KMS-11 (cell line): ENCODE measurements around the gene CALHM2.

ENCODE experiments used
- H2AFZ ChIP-seq: fragments of 200-600 bp; sonication (generic); 2 replicates; pipeline ENCODE4 v1.6.1; 2016; ENCODE audit warnings: antibody characterized with exemption, mixed run types, low read depth
- H3K27ac ChIP-seq: fragments of 200-600 bp; sonication (generic); 2 replicates; pipeline ENCODE4 v1.6.1; 2016; ENCODE audit warnings: mild to moderate bottlenecking, mixed run types
- H3K27me3 ChIP-seq: fragments of 200-600 bp; sonication (generic); 2 replicates; pipeline ENCODE4 v1.6.1; 2017; ENCODE audit warnings: mild to moderate bottlenecking, low read depth, mixed run types, moderate library complexity; ENCODE audit not compliant: insufficient read depth
- H3K36me3 ChIP-seq: fragments of 200-600 bp; sonication (generic); 2 replicates; pipeline ENCODE4 v1.6.1; 2017; ENCODE audit warnings: mild to moderate bottlenecking, mixed run types; ENCODE audit not compliant: insufficient read depth
- H3K4me1 ChIP-seq: fragments of 200-600 bp; sonication (generic); 2 replicates; pipeline ENCODE4 v1.6.1; 2016; ENCODE audit warnings: mild to moderate bottlenecking, low read depth, mixed run types; ENCODE audit not compliant: poor library complexity, severe bottlenecking
- H3K4me2 ChIP-seq: fragments of 200-600 bp; sonication (generic); 2 replicates; pipeline ENCODE4 v1.7.0; 2016; ENCODE audit warnings: mild to moderate bottlenecking, mixed run types
- H3K4me3 ChIP-seq: fragments of 200-600 bp; sonication (generic); IDR thresholded peaks from 2 replicates; pipeline ENCODE4 v1.6.1; 2017; ENCODE audit warnings: low read depth, low read length, mixed read lengths; ENCODE audit not compliant: insufficient read depth
- H3K79me2 ChIP-seq: fragments of 200-600 bp; sonication (generic); 2 replicates; pipeline ENCODE4 v1.6.1; 2016; ENCODE audit warnings: low read depth, mixed run types; ENCODE audit not compliant: insufficient read depth
- H3K9ac ChIP-seq: fragments of 200-600 bp; sonication (generic); 2 replicates; pipeline ENCODE4 v1.6.1; 2016; ENCODE audit warnings: mild to moderate bottlenecking, mixed run types
- H4K20me1 ChIP-seq: fragments of 200-600 bp; sonication (generic); 2 replicates; pipeline ENCODE4 v1.6.1; 2016; ENCODE audit warnings: mild to moderate bottlenecking, mixed run types; ENCODE audit not compliant: insufficient read depth
- TF ChIP-seq, protein P1 (sequence below): fragments of 200-600 bp; sonication (generic); conservative IDR thresholded peaks from 2 replicates; pipeline ENCODE4 v1.6.1; 2017; ENCODE audit warnings: low read depth, mild to moderate bottlenecking, antibody characterized with exemption, low read length, moderate library complexity, mixed read lengths

CALHM2 gene

DNA sequence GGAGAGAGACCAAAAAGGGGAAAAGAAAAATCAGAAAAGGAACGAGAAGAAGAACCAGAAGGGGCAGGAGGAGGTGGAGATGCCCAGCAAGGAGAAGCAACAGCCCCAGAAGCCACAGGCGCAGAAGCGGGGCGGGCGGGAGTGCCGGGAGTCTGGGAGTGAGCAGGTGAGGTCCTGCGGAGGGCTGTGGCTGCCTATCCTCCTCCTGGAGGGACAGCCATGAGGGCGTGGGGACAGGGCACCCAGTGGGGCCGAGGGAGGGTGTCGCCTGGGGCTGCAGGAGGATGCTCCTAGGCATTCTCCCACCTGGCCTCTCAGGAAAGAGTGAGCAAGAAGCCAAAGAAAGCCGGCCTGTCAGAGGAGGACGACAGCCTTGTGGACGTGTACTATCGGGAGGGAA is 11.8 kb downstream of the CALHM2 start:
- Histone ChIP-seq H3K27ac (no peak overlapping the region), H3K4me1 (peaks cover 6% of the 10 kb centered on the region), H3K4me2 (no peak overlapping the region), H3K79me2 (no peaks in the 10 kb centered on the region), H2AFZ (no peak overlapping the region), H3K36me3 (peaks cover 6% of the 10 kb centered on the region; the same call in 1 of the 2 replicates), H4K20me1 (no peaks in the 10 kb centered on the region), H3K27me3 (no peaks in the 10 kb centered on the region), H3K9ac (no peak overlapping the region), H3K4me3 (no peak overlapping the region)
- TF ChIP-seq, protein P1, sequence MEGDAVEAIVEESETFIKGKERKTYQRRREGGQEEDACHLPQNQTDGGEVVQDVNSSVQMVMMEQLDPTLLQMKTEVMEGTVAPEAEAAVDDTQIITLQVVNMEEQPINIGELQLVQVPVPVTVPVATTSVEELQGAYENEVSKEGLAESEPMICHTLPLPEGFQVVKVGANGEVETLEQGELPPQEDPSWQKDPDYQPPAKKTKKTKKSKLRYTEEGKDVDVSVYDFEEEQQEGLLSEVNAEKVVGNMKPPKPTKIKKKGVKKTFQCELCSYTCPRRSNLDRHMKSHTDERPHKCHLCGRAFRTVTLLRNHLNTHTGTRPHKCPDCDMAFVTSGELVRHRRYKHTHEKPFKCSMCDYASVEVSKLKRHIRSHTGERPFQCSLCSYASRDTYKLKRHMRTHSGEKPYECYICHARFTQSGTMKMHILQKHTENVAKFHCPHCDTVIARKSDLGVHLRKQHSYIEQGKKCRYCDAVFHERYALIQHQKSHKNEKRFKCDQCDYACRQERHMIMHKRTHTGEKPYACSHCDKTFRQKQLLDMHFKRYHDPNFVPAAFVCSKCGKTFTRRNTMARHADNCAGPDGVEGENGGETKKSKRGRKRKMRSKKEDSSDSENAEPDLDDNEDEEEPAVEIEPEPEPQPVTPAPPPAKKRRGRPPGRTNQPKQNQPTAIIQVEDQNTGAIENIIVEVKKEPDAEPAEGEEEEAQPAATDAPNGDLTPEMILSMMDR, result no peak

GRCh38 chr10:103439776-103440175 is 12.4 kb downstream of the CALHM2 start:
- peaks cover under 1% of the 10 kb centered on the region; the same call in 1 of the 2 replicates for H3K36me3 ChIP-seq
- no peak overlapping the region for H3K9ac ChIP-seq
- peaks cover 3% of the 10 kb centered on the region for H3K4me1 ChIP-seq
- H2AFZ ChIP-seq, result no peak overlapping the region
- no peaks in the 10 kb centered on the region for H4K20me1 ChIP-seq
- H3K4me3 ChIP-seq, result no peak overlapping the region
- H3K27ac ChIP-seq, result no peak overlapping the region
- no peak overlapping the region for H3K4me2 ChIP-seq
- TF ChIP-seq, protein P1, result no peak
- H3K79me2 ChIP-seq, result no peaks in the 10 kb centered on the region
- H3K27me3 ChIP-seq, result no peaks in the 10 kb centered on the region

DNA sequence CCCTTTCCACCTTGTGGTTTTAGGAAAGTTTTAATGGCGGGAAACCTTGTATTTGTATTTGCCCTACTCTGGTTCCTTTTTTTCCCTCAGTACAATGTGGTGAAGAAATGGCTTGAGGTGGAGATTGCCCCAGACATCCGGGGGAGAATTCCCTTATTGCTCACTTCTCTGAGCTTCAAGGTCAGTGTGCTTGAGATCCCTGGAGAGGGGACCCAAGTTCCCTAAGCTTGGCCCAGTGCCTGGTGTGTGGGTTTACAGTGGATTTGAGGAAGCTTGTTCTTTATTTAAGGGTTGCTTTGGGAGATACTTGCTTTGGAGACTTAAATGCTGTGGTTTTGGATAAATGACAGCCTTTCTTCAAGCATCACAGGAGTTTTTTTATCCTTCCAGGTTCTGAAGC is 18.3 kb downstream of the CALHM2 start:
- peaks cover 6% of the 10 kb centered on the region; the same call in 1 of the 2 replicates for H3K36me3 ChIP-seq
- H3K79me2 ChIP-seq, result no peaks in the 10 kb centered on the region; the same call in 1 of the 2 replicates
- TF ChIP-seq, protein P1, result no peak
- no peak overlapping the region for H3K4me2 ChIP-seq
- no peak overlapping the region for H3K9ac ChIP-seq
- H3K27me3 ChIP-seq, result no peaks in the 10 kb centered on the region
- no peak overlapping the region for H3K27ac ChIP-seq
- H3K4me1 ChIP-seq, result no peaks in the 10 kb centered on the region
- H4K20me1 ChIP-seq, result no peaks in the 10 kb centered on the region
- H2AFZ ChIP-seq, result no peak overlapping the region
- no peak overlapping the region for H3K4me3 ChIP-seq

GRCh38 chr10:103431902-103432301 is 20.3 kb downstream of the CALHM2 start:
- Histone ChIP-seq H3K9ac (no peak overlapping the region), H3K4me3 (no peak overlapping the region), H3K27me3 (no peaks in the 10 kb centered on the region), H3K79me2 (no peaks in the 10 kb centered on the region; the same call in 1 of the 2 replicates), H3K36me3 (peaks cover 6% of the 10 kb centered on the region; the same call in 1 of the 2 replicates), H3K4me2 (no peak overlapping the region), H2AFZ (no peak overlapping the region), H3K27ac (no peak overlapping the region), H3K4me1 (no peaks in the 10 kb centered on the region), H4K20me1 (no peaks in the 10 kb centered on the region)
- TF ChIP-seq, protein P1, result no peak
